GM18519 (cell line): ENCODE data around the gene KRT32.

Experiments used
- ATAC-seq: cut with Tn5 transposase; IDR thresholded peaks from one replicate; pipeline ENCODE4 v1.9.1; 2021; ENCODE audit warnings: mild to moderate bottlenecking, moderate library complexity; ENCODE audit not compliant: unreplicated experiment, low FRiP score

KRT32 gene

DNA sequence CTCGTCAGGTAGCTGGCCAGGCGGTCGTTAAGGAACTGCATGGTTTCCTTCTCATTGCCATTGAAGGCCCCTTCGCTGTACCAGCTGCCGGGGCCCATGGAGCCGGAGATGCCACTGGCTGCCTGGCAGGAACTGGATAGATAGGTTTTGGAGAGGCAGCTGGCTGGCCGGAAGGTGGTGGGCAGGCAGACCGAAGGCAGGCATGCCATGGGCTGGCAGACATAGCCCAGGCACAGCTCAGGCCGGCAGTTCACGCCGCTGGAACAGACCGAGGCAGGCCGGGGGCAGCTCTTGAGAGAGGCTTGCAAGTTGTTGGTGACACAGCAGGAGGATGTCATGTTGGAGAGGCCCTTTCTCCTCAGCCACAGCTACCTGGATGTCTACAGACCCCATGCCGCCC is at the start of gene KRT32:
Gene KRT32, minus strand, starts transcription at position 399 of the 400 bp plus-strand sequence. Its CDS starts 61 bp downstream, at position 338.
- ATAC-seq = no peak

DNA sequence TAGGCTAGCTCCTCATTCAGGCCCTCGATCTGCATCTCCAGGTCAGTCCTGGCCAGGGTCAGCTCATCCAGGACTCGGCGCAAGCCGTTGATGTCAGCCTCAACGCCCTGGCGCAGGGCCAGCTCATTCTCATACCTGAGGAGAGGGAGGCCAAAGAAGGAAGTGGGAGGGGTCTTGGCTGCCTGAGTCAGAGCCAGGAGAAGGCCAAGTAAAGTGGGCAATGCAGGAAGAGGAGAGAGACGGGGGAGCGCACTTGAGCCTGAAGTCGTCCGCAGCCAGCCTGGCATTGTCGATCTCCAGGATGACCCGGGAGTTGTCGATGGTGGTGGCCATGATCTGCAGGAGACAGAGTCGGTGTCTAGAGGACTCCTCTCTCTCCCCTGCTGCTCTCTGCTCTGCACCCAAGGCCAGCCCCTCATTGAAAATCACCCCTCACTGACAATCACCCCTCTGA is 49.7 kb upstream of the KRT32 start:
- no peak for ATAC-seq

DNA sequence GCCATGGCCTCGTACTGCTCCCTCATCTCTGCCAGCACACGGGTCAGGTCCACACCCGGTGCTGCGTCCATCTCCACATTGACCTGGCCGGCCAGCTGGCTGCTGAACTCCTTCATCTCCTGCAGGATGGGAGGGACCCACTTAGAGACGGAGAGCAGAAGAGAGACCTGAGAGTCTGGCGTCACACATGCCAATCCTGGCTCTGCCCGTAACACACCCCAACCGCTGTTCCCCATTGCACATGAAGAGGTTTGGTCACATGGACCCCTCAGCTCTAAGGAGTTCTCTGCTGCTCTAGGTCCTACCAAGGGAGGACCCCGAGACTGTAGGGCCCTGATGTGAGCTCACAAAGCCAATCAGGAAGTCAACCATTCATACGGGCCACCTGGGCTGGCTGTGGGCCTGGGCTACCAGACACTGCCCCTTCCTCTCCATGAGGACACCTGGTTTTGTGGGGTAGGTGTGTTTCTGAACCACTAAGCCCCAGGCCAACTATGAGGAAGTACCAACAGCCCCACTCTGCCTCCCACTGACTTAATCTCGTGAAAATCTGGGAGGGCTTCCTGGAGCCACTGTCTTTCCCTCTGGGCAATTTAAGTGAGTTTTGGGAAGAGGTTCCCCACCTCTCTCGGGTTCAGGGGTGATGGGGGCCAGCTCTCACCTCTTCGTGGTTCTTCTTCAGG is 49.1 kb upstream of the KRT32 start:
- ATAC-seq = no peak

DNA sequence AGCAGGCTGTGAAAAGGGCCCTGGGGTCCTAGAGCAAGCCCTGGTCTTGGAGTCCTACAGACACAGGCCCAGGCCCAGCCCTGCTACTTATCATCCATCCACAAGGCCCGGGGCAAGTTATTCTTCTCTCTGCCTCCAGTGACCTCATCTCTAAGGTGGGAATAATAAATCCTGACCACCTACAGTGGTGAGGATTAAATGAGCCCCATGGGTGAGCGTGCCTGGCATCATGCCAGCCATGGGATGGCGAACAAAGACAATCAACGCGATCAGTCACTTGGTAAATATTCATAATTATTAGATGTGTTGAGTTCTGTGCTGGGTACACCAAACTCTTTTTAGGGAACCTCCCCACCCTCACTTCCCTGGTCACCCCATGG is 46.0 kb upstream of the KRT32 start:
- no peak for ATAC-seq

DNA sequence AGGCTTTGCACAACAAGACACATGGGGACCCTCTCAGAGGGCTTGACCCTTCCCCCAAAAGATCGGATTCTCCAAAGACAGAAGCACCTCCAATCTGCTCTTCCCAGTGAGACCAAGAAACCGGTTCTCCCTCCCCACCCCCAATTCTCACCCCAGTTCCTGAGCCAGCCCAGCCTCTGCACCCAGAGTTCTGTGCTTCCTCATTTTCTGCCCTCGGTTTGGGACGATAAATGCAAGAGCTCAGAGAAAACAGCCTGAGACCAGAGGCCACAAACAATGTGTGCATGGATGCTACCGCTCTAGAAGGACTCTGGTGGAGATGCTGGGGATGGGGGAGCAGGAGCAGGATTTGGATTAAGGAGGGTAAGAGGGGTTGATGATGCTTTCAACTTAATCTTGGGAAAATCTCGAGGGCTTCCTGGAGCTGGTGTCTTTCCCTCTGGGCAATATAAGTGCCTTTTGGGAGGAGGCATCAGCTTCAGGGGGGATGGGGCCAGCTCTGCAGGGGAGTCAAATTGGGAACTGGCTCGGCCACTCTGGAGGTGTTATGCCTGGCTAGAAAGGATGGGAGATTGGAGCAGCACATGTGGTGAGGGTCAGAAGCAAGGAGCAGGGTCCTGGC is 45.5 kb upstream of the KRT32 start:
- ATAC-seq = no peak

DNA sequence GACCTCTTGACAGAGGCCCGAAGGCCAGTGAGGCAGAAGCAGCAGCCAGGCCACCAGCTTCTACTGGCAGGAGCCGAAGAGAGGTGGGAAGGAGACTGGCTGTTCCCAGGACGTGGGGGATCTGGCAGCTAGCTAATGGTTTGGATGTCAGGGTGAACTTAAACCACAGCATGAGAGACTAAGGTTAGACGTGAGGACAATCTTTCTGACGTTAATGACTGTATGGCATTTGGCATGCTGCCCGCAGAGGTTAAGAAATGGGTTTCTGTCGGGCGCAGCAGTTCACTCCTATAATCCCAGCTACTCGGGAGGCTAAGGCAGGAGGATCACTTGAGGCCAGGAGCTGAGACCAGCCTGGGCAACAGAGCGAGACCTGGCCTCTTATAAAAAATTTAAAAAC is 44.5 kb upstream of the KRT32 start:
- no peak for ATAC-seq

DNA sequence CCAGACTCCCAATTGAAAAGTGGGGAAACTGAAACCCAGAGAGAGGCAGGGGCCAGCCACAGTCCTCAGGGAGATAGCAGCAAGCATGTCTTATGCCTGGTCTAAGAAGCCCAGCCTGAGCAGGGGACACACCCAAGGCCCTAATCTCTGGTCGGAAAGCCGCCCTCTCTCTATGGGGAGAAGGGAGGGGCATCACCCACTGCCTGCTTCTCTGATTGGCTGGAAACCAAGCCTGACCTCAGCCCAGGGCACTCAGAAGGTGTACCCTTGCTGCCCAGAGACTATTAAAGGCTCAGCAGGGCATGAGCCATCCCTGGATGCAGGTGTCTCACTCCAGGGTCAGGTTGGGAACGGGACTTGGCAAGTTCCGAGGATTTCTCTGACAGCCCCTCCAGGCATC is 43.9 kb upstream of the KRT32 start:
- no peak for ATAC-seq

DNA sequence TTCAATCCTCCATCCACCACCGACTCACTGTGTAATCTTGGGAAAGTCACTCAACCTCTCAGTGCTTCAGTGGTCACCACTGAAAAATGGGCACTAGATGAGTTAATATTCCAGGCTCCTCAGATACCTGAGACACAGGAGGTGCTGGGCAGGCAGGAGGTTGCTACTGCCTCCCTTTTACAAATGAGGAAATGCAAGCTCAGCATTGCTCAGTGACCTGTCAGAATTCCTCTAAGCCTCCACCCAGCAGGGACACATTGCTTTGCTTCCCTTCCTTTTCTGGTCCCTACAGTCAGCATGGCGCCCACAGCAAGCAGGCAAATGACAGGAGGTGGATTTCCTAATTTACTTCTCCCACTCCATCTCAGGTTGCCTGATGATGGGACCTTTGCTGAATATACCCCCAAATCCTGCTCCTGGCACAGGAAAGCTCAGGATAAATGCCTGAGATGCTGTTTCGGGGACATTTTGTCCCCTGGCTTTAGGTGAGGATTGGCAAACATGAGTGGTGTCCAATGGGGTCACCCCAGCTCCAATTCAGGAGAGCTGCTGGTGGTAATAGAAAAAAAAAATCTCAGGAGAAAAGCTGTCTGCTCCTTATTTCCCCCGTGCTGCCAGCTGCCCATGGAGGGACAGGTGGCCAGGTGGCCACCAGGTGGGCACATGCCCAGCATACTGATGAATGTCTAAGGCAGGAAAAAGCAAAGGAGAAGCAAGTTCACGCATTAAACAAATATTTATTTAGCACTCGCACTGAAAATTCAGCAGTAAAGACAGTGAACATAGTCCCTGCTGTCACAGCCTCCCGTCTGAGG is 43.3 kb upstream of the KRT32 start:
- ATAC-seq = no peak

DNA sequence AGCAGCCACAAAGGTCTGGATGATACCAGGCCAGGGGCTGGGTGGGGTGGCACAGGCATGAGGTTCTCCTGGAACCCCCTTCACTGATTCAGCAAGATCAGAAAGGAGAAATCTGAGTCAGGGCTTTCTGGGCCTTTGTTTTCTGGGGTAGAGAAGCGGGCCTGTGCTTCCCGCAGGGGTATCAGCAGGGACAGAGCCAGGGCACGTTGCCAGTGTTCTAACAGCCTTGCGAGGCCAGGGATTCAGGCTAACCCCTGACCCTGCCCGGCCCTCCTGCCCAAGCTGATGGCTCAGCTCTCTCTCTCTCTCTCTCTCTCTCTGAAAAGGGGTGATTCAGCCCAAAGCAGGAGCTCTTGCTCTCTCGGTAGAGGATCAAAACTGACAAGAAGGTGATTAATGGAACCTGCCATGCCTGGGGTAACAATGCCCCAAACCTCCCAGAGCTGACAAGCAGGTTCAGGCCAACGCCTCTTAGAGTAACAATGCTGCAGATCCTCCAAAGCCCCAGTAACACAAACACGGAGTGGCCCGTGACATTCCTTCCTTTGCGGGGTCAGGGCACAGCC is 40.2 kb upstream of the KRT32 start:
- ATAC-seq = no peak

DNA sequence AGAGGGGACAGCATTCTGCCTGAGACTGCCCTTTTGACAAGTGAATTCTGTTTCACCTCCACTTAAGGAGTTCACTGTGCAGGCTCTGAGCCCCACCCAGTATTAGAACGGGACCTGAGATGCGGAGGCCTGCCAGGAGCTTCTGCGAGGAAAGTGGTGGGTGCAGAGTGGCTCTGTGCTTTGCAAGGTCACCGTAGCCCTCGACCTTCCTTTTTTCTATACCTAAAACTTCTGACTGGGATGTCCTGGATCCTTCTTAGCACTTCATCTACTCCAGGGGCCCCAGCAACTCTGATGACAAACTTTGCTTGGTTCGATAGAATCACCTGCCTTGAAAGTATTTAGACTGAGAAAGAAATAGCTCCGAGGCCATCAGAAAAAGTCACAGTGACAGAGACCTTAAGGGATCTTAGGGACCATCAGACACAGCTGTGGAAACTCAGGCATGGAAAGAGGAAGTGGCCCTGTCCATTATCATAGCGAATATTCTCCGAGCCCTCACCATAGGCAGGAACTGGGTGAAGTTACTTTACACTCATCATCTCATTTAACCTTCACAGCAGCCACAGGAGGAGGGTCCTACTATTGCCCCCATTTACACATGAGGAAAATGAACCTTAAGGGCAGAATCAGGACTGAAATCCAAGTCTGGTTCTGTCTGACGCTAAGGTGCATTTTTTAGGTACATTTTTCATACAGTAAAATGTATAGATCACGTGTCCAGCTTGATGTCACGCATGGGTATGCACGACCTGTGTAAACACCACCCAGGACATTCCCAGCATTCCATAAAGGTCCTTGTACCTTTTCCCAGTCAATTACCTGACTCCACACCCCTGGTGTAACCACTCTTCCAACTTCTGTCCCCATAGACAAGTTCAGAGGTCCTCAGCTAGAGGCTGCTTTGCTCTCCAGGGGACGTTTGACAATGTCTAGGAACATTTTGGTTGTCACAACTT is 38.9 kb upstream of the KRT32 start:
- ATAC-seq = no peak

DNA sequence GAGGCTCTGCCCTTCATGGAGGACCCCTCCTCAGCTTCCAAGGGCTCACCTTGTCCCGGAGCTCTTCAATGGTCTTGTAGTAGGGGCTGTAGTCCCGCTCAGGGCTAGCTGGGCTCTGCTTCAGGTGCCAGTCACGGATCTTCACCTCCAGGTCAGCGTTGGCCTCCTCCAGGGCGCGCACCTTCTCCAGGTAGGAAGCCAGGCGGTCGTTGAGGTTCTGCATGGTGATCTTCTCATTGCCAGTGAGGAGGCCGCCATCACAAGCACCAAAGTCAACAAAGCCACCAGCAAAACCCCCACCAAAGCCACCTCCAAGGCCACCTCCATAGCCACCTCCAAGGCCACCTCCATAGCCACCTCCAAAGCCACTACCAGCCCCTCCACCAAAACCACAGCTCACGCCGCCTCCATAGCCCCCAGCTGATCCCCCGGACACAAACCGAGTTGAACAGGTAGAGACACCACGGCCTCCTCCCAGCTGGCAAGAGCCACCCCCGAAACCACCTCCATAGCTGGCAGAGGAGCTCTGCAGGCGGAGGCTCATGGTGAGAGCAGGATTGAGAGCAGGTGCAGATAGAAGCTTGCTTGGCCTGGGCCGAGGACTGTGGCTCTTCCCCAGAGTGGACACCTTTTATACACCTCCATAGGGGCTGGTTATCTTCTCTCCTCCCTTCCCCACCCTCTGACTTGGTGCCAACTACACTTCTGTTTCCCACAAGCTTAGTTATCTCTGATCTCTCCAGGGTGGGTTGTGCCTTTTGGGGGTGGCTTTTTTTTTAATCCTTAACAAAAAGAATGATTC is 38.0 kb upstream of the KRT32 start, which contains the start of gene KRT13:
Gene KRT13, minus strand, starts transcription at position 606 of the 802 bp plus-strand sequence. Its CDS starts 62 bp downstream, at position 544.
- ATAC-seq = no peak

DNA sequence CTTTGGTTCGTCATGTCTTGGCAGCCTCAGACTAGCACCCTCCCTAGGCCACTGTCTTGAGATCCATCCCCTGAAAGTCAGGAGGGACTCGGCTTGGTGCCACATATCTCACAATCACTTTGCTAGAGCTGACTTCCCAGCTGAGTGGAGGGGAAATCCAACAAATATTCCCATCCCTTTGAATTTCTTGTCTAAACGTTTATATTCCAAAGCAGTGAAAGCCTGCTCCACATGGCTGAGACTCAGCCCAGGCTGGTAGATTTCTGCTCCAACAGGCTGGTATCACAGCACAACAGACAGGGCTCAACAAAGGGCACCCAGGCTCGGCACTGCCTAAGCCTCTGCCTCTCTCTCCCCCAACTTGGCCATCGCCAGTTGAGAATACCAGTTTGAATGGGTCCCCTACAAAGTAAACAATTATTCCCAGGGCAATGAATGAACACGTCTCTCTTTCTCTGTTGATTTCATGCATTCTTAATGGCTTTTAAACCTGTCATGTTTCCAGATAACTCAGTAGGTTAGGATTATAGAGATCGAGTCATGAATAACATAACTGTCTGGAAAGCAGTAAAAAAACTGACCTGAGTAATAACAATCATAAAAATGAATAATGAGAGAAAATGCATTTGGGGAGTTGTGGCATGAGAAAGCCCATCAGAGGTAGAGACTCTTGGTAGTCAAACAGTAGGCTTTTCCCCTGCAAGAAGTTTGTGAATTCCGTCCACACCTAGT is 37.2 kb upstream of the KRT32 start:
- no peak for ATAC-seq

DNA sequence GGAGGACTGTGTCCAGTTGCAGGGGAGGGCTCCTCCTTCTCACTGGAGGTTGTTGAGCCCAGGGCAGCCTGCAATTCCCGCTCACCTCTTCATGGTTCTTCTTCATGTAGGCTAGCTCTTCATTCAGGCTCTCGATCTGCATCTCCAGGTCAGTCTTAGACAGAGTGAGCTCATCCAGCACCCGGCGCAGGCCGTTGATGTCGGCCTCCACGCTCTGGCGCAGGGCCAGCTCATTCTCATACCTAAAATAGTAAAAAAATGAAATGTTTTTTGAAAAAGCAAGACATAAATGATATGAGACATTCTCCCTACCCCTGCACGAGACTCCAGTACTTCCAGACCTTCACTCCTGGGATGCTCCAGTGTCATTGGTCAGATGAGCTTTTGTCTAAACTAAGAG is 36.0 kb upstream of the KRT32 start:
- ATAC-seq = no peak

DNA sequence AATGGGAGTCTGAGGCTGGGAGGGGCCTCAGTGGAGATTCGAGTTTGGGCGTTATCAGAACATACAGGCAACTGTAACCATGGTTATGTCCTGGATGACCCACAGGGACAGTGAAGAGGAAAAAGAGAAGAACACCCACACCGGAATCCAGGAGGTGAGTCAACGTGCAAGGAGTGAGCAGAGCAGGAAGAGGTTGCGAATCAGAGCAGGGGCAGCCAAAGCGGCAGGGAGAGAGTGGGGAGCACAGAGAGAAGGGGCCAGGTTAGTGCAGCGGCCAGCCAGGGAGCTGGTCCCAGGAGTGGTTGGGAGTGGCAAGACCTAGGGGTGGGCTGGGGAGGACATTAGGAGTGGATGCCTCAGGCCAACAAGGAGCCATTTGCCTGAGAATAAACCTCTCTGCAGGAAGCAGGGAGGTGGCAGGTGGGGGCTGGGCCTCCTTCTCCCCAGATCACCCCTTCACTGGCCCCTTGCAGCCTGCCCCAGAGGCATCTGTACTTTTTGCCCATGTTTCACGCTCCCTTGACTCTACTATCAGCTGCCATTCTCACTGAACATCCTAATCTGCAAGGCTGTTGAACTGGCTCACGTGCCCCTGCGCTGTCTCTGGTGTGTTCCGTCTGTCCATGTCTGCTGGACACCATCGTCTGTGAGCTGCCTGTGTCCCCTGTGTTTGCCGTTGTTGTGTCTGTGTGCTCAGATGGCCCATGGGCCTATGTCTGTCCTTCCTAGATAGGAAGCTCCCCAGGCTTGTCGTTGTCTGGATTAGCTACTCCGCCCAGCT is 33.1 kb upstream of the KRT32 start:
- ATAC-seq = no peak

DNA sequence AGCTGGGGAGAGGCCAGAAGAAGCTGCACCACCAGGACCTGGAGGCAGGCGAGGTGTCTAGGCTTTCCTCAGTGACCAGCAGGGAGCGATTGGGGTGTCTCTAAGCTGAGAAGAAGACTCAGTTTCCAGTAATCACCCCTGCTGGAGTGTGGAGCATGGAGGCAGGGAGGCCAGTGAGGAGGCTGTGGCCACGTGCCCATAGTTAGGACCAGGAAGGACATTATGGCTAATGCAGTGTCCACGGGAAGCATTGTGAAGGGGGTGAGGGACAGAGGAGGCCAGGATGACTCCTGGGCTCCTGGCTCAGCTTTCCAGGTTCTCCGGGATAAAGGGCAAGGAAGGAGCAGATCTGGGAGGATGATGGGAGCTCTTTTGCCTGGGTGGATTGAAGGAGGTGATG is 32.5 kb upstream of the KRT32 start:
- ATAC-seq = no peak

DNA sequence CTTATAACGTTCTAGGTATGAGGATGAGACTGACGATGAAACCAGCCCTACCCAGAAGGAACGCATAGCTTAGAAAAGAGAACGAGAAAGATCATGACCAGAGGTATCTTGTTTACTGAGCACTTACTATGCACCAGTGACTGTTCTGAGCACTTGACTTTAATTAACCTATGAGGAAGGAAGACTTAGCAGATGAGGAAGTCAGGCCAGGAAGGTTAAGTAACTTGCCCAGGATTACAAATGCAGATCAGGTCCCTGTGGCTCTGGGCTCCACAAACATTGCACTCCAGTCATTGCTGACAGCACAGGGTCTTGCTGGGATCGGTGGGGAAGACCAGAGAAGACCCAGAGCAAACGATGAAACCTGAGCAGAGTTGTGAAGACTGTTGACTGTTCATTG is 31.1 kb upstream of the KRT32 start:
- ATAC-seq = no peak

DNA sequence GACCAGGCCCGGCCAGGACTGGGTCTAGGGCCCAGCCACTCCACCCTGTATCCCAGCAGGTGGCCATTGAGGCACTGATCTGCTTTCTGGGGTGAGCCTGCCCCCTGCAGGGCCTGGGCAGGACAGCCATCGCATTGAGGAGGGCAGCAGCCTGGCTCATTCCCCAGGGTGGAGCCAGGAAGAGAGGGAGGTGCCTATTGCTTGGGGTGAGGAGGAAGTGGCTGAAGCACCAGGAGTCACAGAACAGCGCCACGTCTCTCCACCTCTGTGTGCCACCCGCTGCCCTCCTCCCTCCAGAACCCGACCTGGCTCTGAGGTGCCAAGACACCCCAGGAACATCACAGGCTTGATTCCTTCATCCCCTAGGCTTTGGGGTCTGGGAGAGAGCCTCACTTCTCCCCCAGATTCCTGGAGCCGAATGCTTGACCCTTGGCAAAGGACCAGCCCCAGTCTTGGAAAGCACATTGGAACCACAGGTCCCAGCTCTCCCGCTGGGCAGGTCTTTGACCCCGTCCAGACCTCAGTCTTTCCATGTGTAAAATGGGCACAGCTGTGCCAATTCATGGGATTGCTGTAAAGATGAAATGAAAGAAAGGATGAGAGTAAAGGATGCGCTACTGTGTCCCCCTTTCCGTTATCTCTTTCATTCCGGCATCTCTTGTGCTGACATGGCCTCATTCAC is 29.8 kb upstream of the KRT32 start:
- ATAC-seq = no peak
